GM18520 (cell line): ENCODE measurements around the gene ST6GALNAC3.

Experiments used
- ATAC-seq: cut with Tn5 transposase; IDR thresholded peaks from one replicate; pipeline ENCODE4 v1.9.1; 2021; ENCODE audit not compliant: unreplicated experiment

ST6GALNAC3 gene

GRCh38 chr1:76279101-76279748 is 204.7 kb downstream of the ST6GALNAC3 start:
- ATAC-seq, result no peak

GRCh38 chr1:76281306-76281705 is 206.8 kb downstream of the ST6GALNAC3 start:
- no peak for ATAC-seq

GRCh38 chr1:76284842-76285241 is 210.3 kb downstream of the ST6GALNAC3 start:
- no peak for ATAC-seq

GRCh38 chr1:76285578-76286135 is 211.1 kb downstream of the ST6GALNAC3 start:
- ATAC-seq, result no peak

GRCh38 chr1:76287917-76288316 is 213.4 kb downstream of the ST6GALNAC3 start:
- no peak for ATAC-seq

GRCh38 chr1:76288758-76289483 is 214.4 kb downstream of the ST6GALNAC3 start:
- no peak for ATAC-seq

GRCh38 chr1:76289692-76290091 is 215.1 kb downstream of the ST6GALNAC3 start:
- no peak for ATAC-seq

GRCh38 chr1:76290271-76290670 is 215.7 kb downstream of the ST6GALNAC3 start:
- no peak for ATAC-seq

GRCh38 chr1:76291191-76291590 is 216.6 kb downstream of the ST6GALNAC3 start:
- no peak for ATAC-seq

GRCh38 chr1:76291737-76292136 is 217.2 kb downstream of the ST6GALNAC3 start:
- no peak for ATAC-seq

GRCh38 chr1:76292418-76293184 is 218.1 kb downstream of the ST6GALNAC3 start:
- peak; percentile 35 for ATAC-seq

GRCh38 chr1:76293831-76294230 is 219.3 kb downstream of the ST6GALNAC3 start:
- no peak for ATAC-seq

- peak; percentile 82 for ATAC-seq
These were observed 220.1 kb downstream of the ST6GALNAC3 start for GRCh38 chr1:76294482-76295194.

- no peak for ATAC-seq
These were observed 223.9 kb downstream of the ST6GALNAC3 start for GRCh38 chr1:76298399-76298798.

GRCh38 chr1:76299036-76299435 is 224.5 kb downstream of the ST6GALNAC3 start:
- ATAC-seq, result no peak

GRCh38 chr1:76300556-76300955 is 226.0 kb downstream of the ST6GALNAC3 start:
- ATAC-seq, result no peak

- no peak for ATAC-seq
These were observed 228.3 kb downstream of the ST6GALNAC3 start for GRCh38 chr1:76302711-76303339.

GRCh38 chr1:76303340-76303717 is 228.8 kb downstream of the ST6GALNAC3 start:
- no peak for ATAC-seq

- no peak for ATAC-seq
These were observed 238.8 kb downstream of the ST6GALNAC3 start for GRCh38 chr1:76313304-76313703.

GRCh38 chr1:76314730-76315129 is 240.2 kb downstream of the ST6GALNAC3 start:
- ATAC-seq, result no peak
